Smooth muscle cell of trachea (primary cell): Measurements from ENCODE around the gene EFEMP2. TPM values are rescaled to one million over a fixed set of nuclear protein-coding genes. Genes with fewer than 3 reads are reported as not detected.

Experiments
- total RNA-seq: library from RNA; depleted of rRNA; stranded (reverse); fragments of >200 nt; gene quantifications from 2 replicates; pipeline ENCODE4 v1.2.1, GENCODE V29; 2014

The EFEMP2 gene
- 56.3 and 157 TPM in 2 replicates for total RNA-seq

GRCh38 chr11:65872586-65873317 is at the start of gene EFEMP2:
EFEMP2 (minus strand) TSS chr11:65872800; CDS start chr11:65872354, 446 bp downstream.

DNA sequence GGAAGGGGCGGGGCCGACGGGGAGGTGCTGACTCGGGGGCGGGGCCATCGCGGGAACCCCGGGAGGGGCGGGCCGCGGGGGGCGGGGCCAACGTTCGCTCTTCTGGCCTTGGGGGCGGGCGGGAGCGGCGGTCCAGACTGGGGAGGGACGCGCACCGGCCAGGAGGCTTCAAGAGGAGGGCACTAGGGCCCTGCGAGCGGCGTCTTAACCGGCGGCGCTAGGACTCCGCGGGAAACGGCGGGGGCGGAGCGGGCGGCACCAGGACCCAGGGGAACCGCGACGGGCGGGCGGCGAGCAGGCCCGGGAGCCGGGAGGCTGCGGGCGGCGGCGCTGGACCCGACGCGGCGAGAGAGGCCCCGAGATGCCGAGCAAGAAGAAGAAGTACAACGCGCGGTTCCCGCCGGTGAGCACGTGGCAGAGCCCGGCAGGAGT is 46.6 kb upstream of the EFEMP2 start, which contains the start of gene DRAP1:
TSS of gene DRAP1 (plus strand) at position 286 of the 432 bp plus-strand sequence. CDS start at position 362, 76 bp downstream.

DNA sequence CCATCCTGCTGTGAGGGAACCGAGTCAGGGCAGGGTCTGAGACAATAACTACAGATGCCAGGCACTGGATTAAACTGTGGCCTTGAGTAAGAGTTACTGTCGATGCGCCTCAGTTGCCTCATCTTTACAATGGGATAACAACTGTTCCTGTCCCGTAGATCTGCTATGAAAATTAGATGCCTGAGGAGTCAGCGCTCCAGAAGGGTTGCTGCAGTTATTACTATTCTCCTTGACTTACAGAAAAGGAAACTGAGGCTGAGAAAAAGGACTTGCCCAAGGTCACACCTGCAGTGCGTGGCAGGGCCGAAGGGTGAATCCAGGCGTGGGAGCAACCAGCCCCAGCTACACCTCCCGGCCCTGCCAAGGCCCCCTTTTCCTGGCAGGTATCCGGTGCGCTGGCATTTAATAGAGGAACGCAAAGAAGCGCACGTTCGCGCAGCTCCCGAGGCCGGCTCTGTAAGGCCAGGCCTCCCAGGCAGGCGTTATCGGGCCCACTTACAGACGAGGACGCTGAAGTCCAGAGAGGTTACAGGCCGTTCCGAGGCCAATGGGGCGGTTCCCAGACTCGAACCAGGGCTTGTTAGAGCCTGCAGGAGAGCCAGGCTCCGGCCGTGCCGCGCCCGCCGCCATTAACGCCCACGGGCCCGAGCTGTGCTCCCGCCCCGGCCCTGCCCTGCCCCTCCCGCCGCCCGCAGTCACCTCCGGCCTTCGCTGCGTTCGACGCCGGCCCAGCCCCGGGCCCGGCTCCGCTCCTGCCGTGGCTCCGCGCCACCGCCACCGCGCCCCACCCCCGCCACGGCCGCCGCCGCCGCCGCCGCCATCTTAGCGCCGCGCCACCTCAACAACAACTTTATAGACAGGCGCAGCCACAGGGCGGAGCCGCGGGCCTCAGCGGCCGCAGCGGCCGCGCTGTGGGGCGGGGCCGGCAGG is 45.9 kb upstream of the EFEMP2 start, which contains the start of gene C11orf68:
TSS of gene C11orf68 (minus strand) at position 852 of the 930 bp plus-strand sequence. CDS start at position 821, 31 bp downstream.

GRCh38 chr11:65900125-65900898 is 27.7 kb upstream of the EFEMP2 start, which contains the start of gene FOSL1:
FOSL1 (minus strand) TSS chr11:65900388; CDS start chr11:65900339, 49 bp downstream.

GRCh38 chr11:65890324-65891218 is 18.0 kb upstream of the EFEMP2 start, which contains the start of gene CCDC85B:
CCDC85B (plus strand) TSS chr11:65890673; CDS start chr11:65890784, 111 bp downstream.

DNA sequence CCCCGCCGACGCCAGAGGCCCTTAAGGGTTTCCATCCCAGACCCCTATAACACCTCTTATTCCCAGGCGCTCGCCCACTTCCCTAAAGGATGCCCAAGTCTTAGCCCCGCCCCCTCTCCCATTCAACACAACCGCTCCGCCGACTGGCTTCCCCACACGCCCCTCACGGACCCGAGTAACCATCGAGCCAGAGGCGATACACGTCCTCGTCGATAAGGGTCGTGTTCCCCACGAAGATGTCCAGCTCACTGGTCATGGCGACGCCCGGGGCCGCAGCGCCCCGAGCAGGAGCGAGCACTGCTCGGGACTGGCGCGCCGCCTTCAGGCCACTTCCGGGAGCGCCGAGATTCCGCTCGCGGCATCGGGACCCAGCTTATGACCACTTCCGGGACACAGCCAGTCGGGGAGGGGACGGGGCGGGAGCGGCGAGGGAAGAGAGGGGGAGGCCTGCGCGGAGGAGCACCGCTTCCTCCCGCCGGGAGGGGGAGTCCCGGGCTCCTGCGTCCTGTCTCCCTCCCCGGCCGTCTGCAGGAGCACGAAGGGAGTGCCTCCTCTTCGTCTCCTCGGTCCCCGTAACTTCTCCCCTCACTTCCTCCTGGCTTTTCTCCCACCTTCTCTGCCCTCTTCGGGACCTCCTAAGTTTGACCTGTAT is 15.7 kb upstream of the EFEMP2 start, which contains the start of gene FIBP:
TSS of gene FIBP (minus strand) at position 309 of the 652 bp plus-strand sequence. CDS start at position 256, 53 bp downstream.

GRCh38 chr11:65879617-65880016 is 7.0 kb upstream of the EFEMP2 start, which contains the start of gene CTSW:
CTSW (plus strand) TSS chr11:65879837; CDS start chr11:65879855, 18 bp downstream.

GRCh38 chr11:65860278-65861164 is 12.1 kb downstream of the EFEMP2 start, which contains the start of gene MUS81:
MUS81 (plus strand) TSS chr11:65860433; CDS start chr11:65860754, 321 bp downstream.

GRCh38 chr11:65857853-65858680 is 14.5 kb downstream of the EFEMP2 start, which contains the start of gene CFL1:
CFL1 (minus strand) TSS chr11:65858180; CDS start chr11:65858099, 81 bp downstream.

DNA sequence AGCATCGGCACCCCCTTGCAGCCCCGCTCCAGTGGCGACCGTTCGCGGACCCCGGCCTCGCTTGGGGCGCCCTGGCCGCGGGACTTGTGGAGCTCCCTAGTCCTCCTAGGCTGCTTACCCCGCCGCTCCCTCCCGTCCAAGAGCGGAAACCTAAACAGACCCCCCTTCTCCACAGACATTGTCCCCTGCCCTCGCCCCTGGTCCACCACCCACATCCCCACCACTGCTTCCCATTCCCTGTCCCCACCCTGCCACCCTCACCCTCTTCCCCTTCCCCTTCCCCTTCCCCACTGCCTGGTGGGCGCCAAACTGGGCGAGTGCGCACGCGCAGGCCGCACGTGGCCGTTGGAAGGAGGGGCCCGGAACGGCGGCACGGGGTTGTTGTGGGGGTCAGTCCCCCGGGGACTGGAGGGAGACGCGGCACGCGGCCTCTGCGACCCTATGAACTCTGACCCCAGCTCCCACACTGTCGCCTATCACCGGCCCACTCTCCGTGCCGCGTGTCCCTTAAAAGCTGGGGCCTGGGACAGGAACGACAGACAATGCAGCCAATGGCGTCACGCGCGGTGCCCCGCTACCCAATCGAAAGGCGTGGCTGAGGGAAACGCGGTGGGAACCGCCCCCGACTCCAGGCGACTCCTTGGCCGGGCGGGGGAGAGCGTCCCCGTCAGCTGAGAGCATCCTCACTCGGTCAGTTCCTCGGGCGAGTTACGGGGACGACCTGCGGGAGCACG is 39.1 kb downstream of the EFEMP2 start, which contains the start of gene SNX32:
TSS of gene SNX32 (plus strand) at position 667 of the 734 bp plus-strand sequence. CDS start 103 bp downstream, outside the sequence.

Other genes with a start within 250 kb of the EFEMP2 start
- gene SIPA1, start 234.7 kb downstream of the EFEMP2 start, total RNA-seq: 25.1 and 25.2 TPM in 2 replicates
- 9.3 and 23.8 TPM in 2 replicates for gene RELA, start 209.9 kb downstream of the EFEMP2 start, total RNA-seq
- 45.4 and 47.3 TPM in 2 replicates for gene KAT5, start 160.5 kb downstream of the EFEMP2 start, total RNA-seq
- 32.9 and 57.7 TPM in 2 replicates for gene RNASEH2C, start 152.0 kb downstream of the EFEMP2 start, total RNA-seq
- gene AP5B1, start 91.8 kb downstream of the EFEMP2 start, total RNA-seq: 7.1 and 10.6 TPM in 2 replicates
- gene OVOL1, start 85.7 kb downstream of the EFEMP2 start, total RNA-seq: not detected in 2 replicates
- 1.2 and 3.1 TPM in 2 replicates for gene SNX32, start 38.8 kb downstream of the EFEMP2 start, total RNA-seq
- 951 and 1,471 TPM in 2 replicates for gene CFL1, start 14.6 kb downstream of the EFEMP2 start, total RNA-seq
- 47.6 and 51.9 TPM in 2 replicates for gene MUS81, start 12.4 kb downstream of the EFEMP2 start, total RNA-seq
- not detected in 2 replicates for gene CTSW, start 7.0 kb upstream of the EFEMP2 start, total RNA-seq
- gene FIBP, start 15.7 kb upstream of the EFEMP2 start, total RNA-seq: 204 and 244 TPM in 2 replicates
- 168 and 233 TPM in 2 replicates for gene CCDC85B, start 17.9 kb upstream of the EFEMP2 start, total RNA-seq
- 19.9 and 24.3 TPM in 2 replicates for gene FOSL1, start 27.6 kb upstream of the EFEMP2 start, total RNA-seq
- gene C11orf68, start 46.3 kb upstream of the EFEMP2 start, total RNA-seq: 30.1 and 37.4 TPM in 2 replicates
- gene DRAP1, start 46.6 kb upstream of the EFEMP2 start, total RNA-seq: 255 and 434 TPM in 2 replicates
- 0.33 TPM in 1 of 2 replicates, not detected in the other for gene TSGA10IP, start 72.7 kb upstream of the EFEMP2 start, total RNA-seq
- gene SART1, start 88.9 kb upstream of the EFEMP2 start, total RNA-seq: 51.1 and 57.1 TPM in 2 replicates
- 28.2 and 29.3 TPM in 2 replicates for gene EIF1AD, start 129.4 kb upstream of the EFEMP2 start, total RNA-seq
- 17.5 and 26.5 TPM in 2 replicates for gene BANF1, start 129.7 kb upstream of the EFEMP2 start, total RNA-seq
- 0.17 TPM in 1 of 2 replicates, not detected in the other for gene CST6, start 139.2 kb upstream of the EFEMP2 start, total RNA-seq
- gene CATSPER1, start 153.7 kb upstream of the EFEMP2 start, total RNA-seq: under 0.01 TPM in 1 of 2 replicates, not detected in the other
- not detected in 2 replicates for gene GAL3ST3, start 176.4 kb upstream of the EFEMP2 start, total RNA-seq
- gene SF3B2, start 179.6 kb upstream of the EFEMP2 start, total RNA-seq: 163 and 165 TPM in 2 replicates
- gene PACS1, start 197.5 kb upstream of the EFEMP2 start, total RNA-seq: 31.3 and 46.0 TPM in 2 replicates